ENCODE data around the gene QRICH2. TPM values are rescaled to one million over a fixed set of nuclear protein-coding genes. Genes with fewer than 3 reads are reported as not detected.
"Not testable (repeated sequence)": the region's sequence is repeated elsewhere in the genome, so short reads cannot be mapped to it uniquely, and the experiment has no call there.

The QRICH2 gene
- total RNA-seq, 1 donor from 2014 or later = 2.1 TPM

- Histone ChIP-seq H3K27ac (ENCODE audit: low read depth, low read length) (peak overlapping the region; percentile 65), H3K4me3 (ENCODE audit: low read length in 3 of 3) (peak overlapping the region in 1 of 3 donors; percentile 54), H3K9me3 (ENCODE audit: control insufficient read depth in 3 of 3, low read length in 3 of 3) (no peaks in the 10 kb centered on the region)
These were observed 35.3 kb downstream of the QRICH2 start for GRCh38 chr17:76272541-76273444.

GRCh38 chr17:76271669-76272540 is 36.2 kb downstream of the QRICH2 start:
- Histone ChIP-seq H3K36me3 (ENCODE audit: control insufficient read depth in 3 of 3, insufficient read depth in 3 of 3, low read length in 3 of 3) (peaks cover 0 to 4% (median 2%) of the 10 kb centered on the region in 3 donors), H3K27me3 (ENCODE audit: control insufficient read depth in 3 of 3, insufficient read depth in 3 of 3, low read length in 3 of 3) (no peaks in the 10 kb centered on the region), H3K27ac (ENCODE audit: low read depth, low read length) (peak overlapping the region; percentile 65), H3K9me3 (ENCODE audit: control insufficient read depth in 3 of 3, low read length in 3 of 3) (no peaks in the 10 kb centered on the region), H3K9ac (ENCODE audit: low read depth in 1 of 3, low read length in 3 of 3) (peak overlapping the region; percentile 51 to 75 (median 70)), H3K4me3 (ENCODE audit: low read length in 3 of 3) (peak overlapping the region; percentile 14 to 54 (median 27)), H3K4me1 (ENCODE audit: control insufficient read depth in 3 of 3, insufficient read depth in 3 of 3, low read length in 3 of 3) (peaks cover 52 to 69% (median 58%) of the 10 kb centered on the region in 3 donors)

More at GRCh38 chr17:76272541-76273444, 35.3 kb downstream of the QRICH2 start:
- Histone ChIP-seq H3K36me3 (ENCODE audit: control insufficient read depth in 3 of 3, insufficient read depth in 3 of 3, low read length in 3 of 3) (peaks cover 0 to 3% (median 2%) of the 10 kb centered on the region in 3 donors), H3K9ac (ENCODE audit: low read depth in 1 of 3, low read length in 3 of 3) (peak overlapping the region; percentile 51 to 75 (median 70)), H3K27me3 (ENCODE audit: control insufficient read depth in 3 of 3, insufficient read depth in 3 of 3, low read length in 3 of 3) (no peaks in the 10 kb centered on the region), H3K4me1 (ENCODE audit: control insufficient read depth in 3 of 3, insufficient read depth in 3 of 3, low read length in 3 of 3) (peaks cover 44 to 60% (median 53%) of the 10 kb centered on the region in 3 donors)

GRCh38 chr17:76270770-76271668 is 37.1 kb downstream of the QRICH2 start:
- Histone ChIP-seq H3K9me3 (ENCODE audit: control insufficient read depth in 3 of 3, low read length in 3 of 3) (no peaks in the 10 kb centered on the region), H3K27me3 (ENCODE audit: control insufficient read depth in 3 of 3, insufficient read depth in 3 of 3, low read length in 3 of 3) (no peaks in the 10 kb centered on the region), H3K36me3 (ENCODE audit: control insufficient read depth in 3 of 3, insufficient read depth in 3 of 3, low read length in 3 of 3) (peaks cover 0 to 5% (median 2%) of the 10 kb centered on the region in 3 donors), H3K4me3 (ENCODE audit: low read length in 3 of 3) (peak overlapping the region in 1 of 3 donors; percentile 20), H3K4me1 (ENCODE audit: control insufficient read depth in 3 of 3, insufficient read depth in 3 of 3, low read length in 3 of 3) (peaks cover 59 to 76% (median 66%) of the 10 kb centered on the region in 3 donors), H3K9ac (ENCODE audit: low read depth in 1 of 3, low read length in 3 of 3) (peak overlapping the region in 2 of 3 donors; percentile 6 to 75), H3K27ac (ENCODE audit: low read depth, low read length) (peak overlapping the region; percentile 65)

GRCh38 chr17:76270127-76270592 is 37.9 kb downstream of the QRICH2 start:
- H3K4me1 ChIP-seq (ENCODE audit: control insufficient read depth in 3 of 3, insufficient read depth in 3 of 3, low read length in 3 of 3) = peaks cover 59 to 71% (median 63%) of the 10 kb centered on the region in 3 donors
- H3K4me3 ChIP-seq (ENCODE audit: low read length in 3 of 3) = peak overlapping the region in 1 of 3 donors; percentile 45
- peaks cover 0 to 5% (median 2%) of the 10 kb centered on the region in 3 donors for H3K36me3 ChIP-seq (ENCODE audit: control insufficient read depth in 3 of 3, insufficient read depth in 3 of 3, low read length in 3 of 3)
- H3K9ac ChIP-seq (ENCODE audit: low read depth in 1 of 3, low read length in 3 of 3) = peak overlapping the region in 1 of 3 donors; percentile 71
- H3K9me3 ChIP-seq (ENCODE audit: control insufficient read depth in 3 of 3, low read length in 3 of 3) = no peaks in the 10 kb centered on the region
- peak overlapping the region; percentile 78 for H3K27ac ChIP-seq (ENCODE audit: low read depth, low read length)
- no peaks in the 10 kb centered on the region for H3K27me3 ChIP-seq (ENCODE audit: control insufficient read depth in 3 of 3, insufficient read depth in 3 of 3, low read length in 3 of 3)

GRCh38 chr17:76268991-76269981 is 38.8 kb downstream of the QRICH2 start:
- H3K4me3 ChIP-seq (ENCODE audit: low read length in 3 of 3) = peak overlapping the region in 2 of 3 donors; percentile 8 to 45
- H3K4me1 ChIP-seq (ENCODE audit: control insufficient read depth in 3 of 3, insufficient read depth in 3 of 3, low read length in 3 of 3) = peaks cover 62 to 73% (median 67%) of the 10 kb centered on the region in 3 donors
- no peaks in the 10 kb centered on the region for H3K27me3 ChIP-seq (ENCODE audit: control insufficient read depth in 3 of 3, insufficient read depth in 3 of 3, low read length in 3 of 3)
- peak overlapping the region in 1 of 3 donors; percentile 71 for H3K9ac ChIP-seq (ENCODE audit: low read depth in 1 of 3, low read length in 3 of 3)
- H3K36me3 ChIP-seq (ENCODE audit: control insufficient read depth in 3 of 3, insufficient read depth in 3 of 3, low read length in 3 of 3) = peaks cover 0 to 5% (median 2%) of the 10 kb centered on the region in 3 donors
- H3K9me3 ChIP-seq (ENCODE audit: control insufficient read depth in 3 of 3, low read length in 3 of 3) = no peaks in the 10 kb centered on the region
- peak overlapping the region; percentile 78 for H3K27ac ChIP-seq (ENCODE audit: low read depth, low read length)

GRCh38 chr17:76268015-76268749 is 39.9 kb downstream of the QRICH2 start:
- Histone ChIP-seq H3K27ac (ENCODE audit: low read depth, low read length) (peak overlapping the region; percentile 78), H3K9ac (ENCODE audit: low read depth in 1 of 3, low read length in 3 of 3) (peak overlapping the region in 2 of 3 donors; percentile 33 to 45), H3K4me1 (ENCODE audit: control insufficient read depth in 3 of 3, insufficient read depth in 3 of 3, low read length in 3 of 3) (peaks cover 67 to 71% (median 69%) of the 10 kb centered on the region in 3 donors), H3K9me3 (ENCODE audit: control insufficient read depth in 3 of 3, low read length in 3 of 3) (no peaks in the 10 kb centered on the region), H3K27me3 (ENCODE audit: control insufficient read depth in 3 of 3, insufficient read depth in 3 of 3, low read length in 3 of 3) (no peaks in the 10 kb centered on the region), H3K36me3 (ENCODE audit: control insufficient read depth in 3 of 3, insufficient read depth in 3 of 3, low read length in 3 of 3) (peaks cover 0 to 5% (median 2%) of the 10 kb centered on the region in 3 donors), H3K4me3 (ENCODE audit: low read length in 3 of 3) (peak overlapping the region in 2 of 3 donors; percentile 21 to 38)

GRCh38 chr17:76267581-76268001 is 40.5 kb downstream of the QRICH2 start:
- peak overlapping the region; percentile 78 for H3K27ac ChIP-seq (ENCODE audit: low read depth, low read length)
- peak overlapping the region in 2 of 3 donors; percentile 33 to 45 for H3K9ac ChIP-seq (ENCODE audit: low read depth in 1 of 3, low read length in 3 of 3)
- not testable (repeated sequence) for H3K9me3 ChIP-seq (ENCODE audit: control insufficient read depth in 3 of 3, low read length in 3 of 3); H3K36me3 ChIP-seq (ENCODE audit: control insufficient read depth in 3 of 3, insufficient read depth in 3 of 3, low read length in 3 of 3); H3K27me3 ChIP-seq (ENCODE audit: control insufficient read depth in 3 of 3, insufficient read depth in 3 of 3, low read length in 3 of 3)
- peaks cover 67 to 71% (median 69%) of the 10 kb centered on the region in 3 donors for H3K4me1 ChIP-seq (ENCODE audit: control insufficient read depth in 3 of 3, insufficient read depth in 3 of 3, low read length in 3 of 3)
- H3K4me3 ChIP-seq (ENCODE audit: low read length in 3 of 3) = peak overlapping the region in 1 of 3 donors; percentile 38
